H1 (cell line): ENCODE results near the gene TFAP2A. TPM values are rescaled to one million over a fixed set of nuclear protein-coding genes. Genes with fewer than 3 reads are reported as not detected.
A peak's percentile ranks its signal among the peaks of the same experiment; 100 is the strongest.

Experiments
- CTCF ChIA-PET: fragments of 300-600 bp; sonication (Branson Sonifier 250); formaldehyde crosslinking; loops from one replicate; lab custom pipeline; 2021; ENCODE audit not compliant: partially characterized antibody; lab: Charles Lee
- POLR2A ChIA-PET: fragments of 300-600 bp; sonication (Branson Sonifier 250); formaldehyde crosslinking; loops from one replicate; lab custom pipeline; 2021; ENCODE audit warnings: inconsistent platforms; ENCODE audit not compliant: partially characterized antibody; lab: Charles Lee
- DNase-seq, 2 experiments: peaks; one replicate each; pipeline versions ENCODE4 v3.0.0 to v3.0.0-alpha.2; 2010 to 2022; ENCODE audit warnings: low spot score in 2 of 2, low read depth in 1 of 2, mixed read lengths in 1 of 2
- FAIRE-seq: peaks from 2 replicates; lab custom pipeline; 2011; peaks lifted over from hg19 to GRCh38; lab: Jason Lieb, UNC
- H2AFZ ChIP-seq: 2 replicates; pipeline ENCODE4 v1.8.1; 2012; ENCODE audit warnings: low read length, inconsistent platforms
- H2AK5ac ChIP-seq: 2 replicates; pipeline ENCODE4 v1.6.1; 2013; ENCODE audit warnings: low read depth, low read length
- H2BK120ac ChIP-seq: replicated peaks from 2 replicates; pipeline ENCODE3; 2013; ENCODE audit warnings: low read depth, low read length, inconsistent platforms
- H2BK12ac ChIP-seq: 2 replicates; pipeline ENCODE4 v1.6.1; 2013; ENCODE audit warnings: low read depth, low read length
- H2BK15ac ChIP-seq: 2 replicates; pipeline ENCODE4 v1.6.1; 2013; ENCODE audit warnings: low read length
- H2BK20ac ChIP-seq: 2 replicates; pipeline ENCODE4 v1.6.1; 2013; ENCODE audit warnings: low read length
- H2BK5ac ChIP-seq: 2 replicates; pipeline ENCODE4 v1.6.1; 2013; ENCODE audit warnings: low read depth, low read length
- H3K14ac ChIP-seq: 2 replicates; pipeline ENCODE4 v1.6.1; 2013; ENCODE audit warnings: inconsistent platforms; ENCODE audit not compliant: insufficient read length
- H3K18ac ChIP-seq: 2 replicates; pipeline ENCODE4 v1.6.1; 2013; ENCODE audit warnings: low read length; ENCODE audit errors: extremely low read depth
- H3K23ac ChIP-seq: 2 replicates; pipeline ENCODE4 v1.6.1; 2013; ENCODE audit warnings: inconsistent platforms; ENCODE audit not compliant: insufficient read length
- H3K23me2 ChIP-seq: 2 replicates; pipeline ENCODE4 v1.6.1; 2013; ENCODE audit warnings: low read depth, low read length
- H3K27ac ChIP-seq: 2 replicates; pipeline ENCODE4 v1.6.1; 2011; ENCODE audit warnings: low read depth, low read length, inconsistent platforms
- H3K27me3 ChIP-seq, 4 experiments: replicated peaks in 1 of 4; 1 replicate in 1 of 4; 2 replicates in 3 of 4; pipeline versions ENCODE4 v1.6.1 to v1.8.1; 2011 to 2013; ENCODE audit warnings: low read length in 3 of 4, mild to moderate bottlenecking in 3 of 4, inconsistent platforms in 2 of 4, mixed read lengths in 2 of 4, moderate library complexity in 1 of 4; ENCODE audit not compliant: control insufficient read depth in 3 of 4, insufficient read depth in 3 of 4; ENCODE audit errors: extremely low read depth in 1 of 4
- H3K36me3 ChIP-seq, 4 experiments: 2 replicates each; pipeline versions ENCODE4 v1.6.1 to v1.8.1; 2011 to 2013; ENCODE audit warnings: mild to moderate bottlenecking in 4 of 4, low read length in 3 of 4, moderate library complexity in 2 of 4, control low read depth in 1 of 4, inconsistent platforms in 1 of 4; ENCODE audit not compliant: insufficient read depth in 4 of 4, control insufficient read depth in 2 of 4
- H3K4ac ChIP-seq: replicated peaks from 2 replicates; pipeline ENCODE3; 2013; ENCODE audit warnings: low read length, low read depth, mixed read lengths, inconsistent platforms; ENCODE audit not compliant: insufficient read length
- H3K4me1 ChIP-seq, 4 experiments: replicated peaks in 1 of 4; 1 replicate in 1 of 4; 2 replicates in 3 of 4; pipeline versions ENCODE4 v1.6.1 to v1.8.1; 2011 to 2013; ENCODE audit warnings: low read length in 3 of 4, inconsistent platforms in 2 of 4, mixed read lengths in 1 of 4; ENCODE audit not compliant: insufficient read depth in 4 of 4, control insufficient read depth in 3 of 4
- H3K4me2 ChIP-seq, 2 experiments: 2 replicates each; pipeline versions ENCODE4 v1.6.1 to v1.8.1; 2011 to 2013; ENCODE audit warnings: low read depth in 2 of 2, low read length in 2 of 2, control low read depth in 1 of 2, inconsistent platforms in 1 of 2, mild to moderate bottlenecking in 1 of 2; ENCODE audit not compliant: insufficient read depth in 1 of 2
- H3K4me3 ChIP-seq, 4 experiments: fragments of 200-600, 300-600 bp in 1 of 4; sonication (generic), shearing (Covaris generic), sonication (Bioruptor Twin) in 1 of 4; 2 replicates each; pipeline versions ENCODE4 v1.5.1 to v1.8.1; 2011 to 2016; ENCODE audit warnings: low read length in 4 of 4, low read depth in 3 of 4, control low read depth in 2 of 4, inconsistent platforms in 2 of 4, mild to moderate bottlenecking in 2 of 4, mixed read lengths in 1 of 4, moderate library complexity in 1 of 4; ENCODE audit not compliant: insufficient read depth in 2 of 4; ENCODE audit errors: extremely low read depth in 1 of 4
- H3K56ac ChIP-seq: replicated peaks from 2 replicates; pipeline ENCODE3; 2013; ENCODE audit warnings: low read depth, mild to moderate bottlenecking, mixed read lengths, low read length, inconsistent platforms; ENCODE audit not compliant: insufficient read length
- H3K79me1 ChIP-seq: 2 replicates; pipeline ENCODE4 v1.6.1; 2013; ENCODE audit warnings: low read depth, low read length, control low read depth
- H3K79me2 ChIP-seq, 2 experiments: 2 replicates each; pipeline versions ENCODE4 v1.6.1 to v1.8.1; 2012 to 2013; ENCODE audit warnings: low read length in 2 of 2, mild to moderate bottlenecking in 2 of 2, inconsistent platforms in 1 of 2; ENCODE audit not compliant: insufficient read depth in 2 of 2, control insufficient read depth in 1 of 2
- H3K9ac ChIP-seq, 4 experiments: replicated peaks in 1 of 4; 1 replicate in 1 of 4; 2 replicates in 3 of 4; pipeline versions ENCODE4 v1.6.1 to v1.8.1; 2011 to 2013; ENCODE audit warnings: low read depth in 3 of 4, low read length in 3 of 4, control low read depth in 2 of 4, mild to moderate bottlenecking in 2 of 4, moderate library complexity in 2 of 4, inconsistent platforms in 1 of 4; ENCODE audit errors: extremely low read depth in 1 of 4
- H3K9me3 ChIP-seq, 2 experiments: 2 replicates each; pipeline versions ENCODE4 v1.6.1 to v1.8.1; 2012 to 2013; ENCODE audit warnings: mild to moderate bottlenecking in 2 of 2, moderate library complexity in 2 of 2, control low read depth in 1 of 2, inconsistent platforms in 1 of 2, low read depth in 1 of 2, low read length in 1 of 2, mixed read lengths in 1 of 2; ENCODE audit not compliant: insufficient read depth in 2 of 2
- H4K20me1 ChIP-seq, 2 experiments: replicated peaks in 1 of 2; 2 replicates each; pipeline versions ENCODE3 to v1.8.1; 2011 to 2013; ENCODE audit warnings: inconsistent platforms in 2 of 2, low read length in 2 of 2, mild to moderate bottlenecking in 1 of 2; ENCODE audit not compliant: insufficient read depth in 2 of 2, control insufficient read depth in 1 of 2
- H4K5ac ChIP-seq: 2 replicates; pipeline ENCODE4 v1.6.1; 2013; ENCODE audit warnings: low read length, low read depth, mixed read lengths, inconsistent platforms; ENCODE audit not compliant: insufficient read length
- H4K8ac ChIP-seq: 2 replicates; pipeline ENCODE4 v1.8.0; 2013; ENCODE audit warnings: mild to moderate bottlenecking, moderate library complexity, low read length, inconsistent platforms; ENCODE audit not compliant: insufficient read depth; ENCODE audit errors: extremely low read depth
- H4K91ac ChIP-seq: replicated peaks from 2 replicates; pipeline ENCODE3; 2013; ENCODE audit warnings: low read length, mixed read lengths, inconsistent platforms; ENCODE audit not compliant: insufficient read length
- BACH1 ChIP-seq: IDR thresholded peaks from 2 replicates; pipeline ENCODE4 v1.6.1; 2012; ENCODE audit warnings: low read length, improper control_type of control experiment
- CBX8 ChIP-seq: fragments of 300-800, 300-1000 bp; sonication (generic); IDR thresholded peaks from 2 replicates; pipeline ENCODE4 v1.7.1; 2016; ENCODE audit warnings: low read depth, low read length, borderline replicate concordance
- CTBP2 ChIP-seq: IDR thresholded peaks from 2 replicates; pipeline ENCODE4 v1.7.0; 2011; ENCODE audit warnings: borderline replicate concordance, mild to moderate bottlenecking, moderate library complexity, mixed read lengths, low read length; ENCODE audit not compliant: insufficient read depth, insufficient read length
- POLR2AphosphoS5 ChIP-seq: IDR thresholded peaks from 2 replicates; pipeline ENCODE4 v1.6.1; 2011; ENCODE audit warnings: low read depth, low read length
- POU5F1 ChIP-seq: IDR thresholded peaks from 2 replicates; pipeline ENCODE4 v1.6.1; 2011; ENCODE audit warnings: low read depth, mild to moderate bottlenecking, low read length, moderate library complexity
- RAD21 ChIP-seq, 2 experiments: IDR thresholded peaks in 1 of 2; conservative IDR thresholded peaks in 1 of 2; 2 replicates each; pipeline ENCODE4 v1.6.1; 2011; ENCODE audit warnings: low read depth in 2 of 2, low read length in 2 of 2, improper control_type of control experiment in 1 of 2, inconsistent platforms in 1 of 2, mild to moderate bottlenecking in 1 of 2, moderate library complexity in 1 of 2
- SIRT6 ChIP-seq: IDR thresholded peaks from one replicate; pipeline ENCODE4 v1.7.1; 2012; ENCODE audit warnings: low read length, inconsistent platforms
- SIX5 ChIP-seq: IDR thresholded peaks from 2 replicates; pipeline ENCODE4 v1.6.1; 2011; ENCODE audit warnings: mild to moderate bottlenecking, low read depth, low read length
- TBP ChIP-seq: IDR thresholded peaks from 2 replicates; pipeline ENCODE4 v1.6.1; 2011; ENCODE audit warnings: low read depth, low read length, improper control_type of control experiment
- TEAD4 ChIP-seq: IDR thresholded peaks from 2 replicates; pipeline ENCODE4 v1.6.1; 2012; ENCODE audit warnings: low read depth, low read length, inconsistent platforms, mixed read lengths
- YY1 ChIP-seq: IDR thresholded peaks from 2 replicates; pipeline ENCODE4 v1.6.1; 2011; ENCODE audit warnings: low read depth, mild to moderate bottlenecking, low read length
- WGBS, 2 experiments: shearing (Covaris generic) in 1 of 2; methylation state at CpG; one replicate each; pipeline versions ENCODE4 v1.1.6 to v1.1.7; 2013 to 2015; ENCODE audit warnings: low lambda C conversion rate in 2 of 2, mixed read lengths in 2 of 2, inconsistent platforms in 1 of 2, low coverage in 1 of 2, missing lambda C conversion rate in 1 of 2; ENCODE audit not compliant: insufficient replicate concordance in 2 of 2, insufficient coverage in 1 of 2, insufficient read length in 1 of 2; ENCODE audit errors: extremely low coverage in 1 of 2, missing lambda C conversion rate in 1 of 2; 5-methylcytosine and 5-hydroxymethylcytosine counted together
- polyA plus RNA-seq, 7 experiments: library from polyadenylated mRNA; depleted of rRNA in 3 of 7; stranded (reverse) in 5 of 7; unstranded in 2 of 7; fragments of >200 nt in 5 of 7; fragments of 200-250 nt in 2 of 7; gene quantifications; 1 replicate in 5 of 7; 2 replicates in 1 of 7; 4 replicates in 1 of 7; pipeline versions ENCODE4 v1.2.1 to v1.2.3, GENCODE V29; 2011 to 2013; ENCODE audit warnings: missing spikeins in 2 of 7, mixed read lengths in 2 of 7
- total RNA-seq: library from RNA; stranded (reverse); fragmentation: NEBNext Ultra II Directional; extraction: Animal tissue kit (Norgen Biotek cat#: 25700); gene quantifications from 2 replicates; pipeline ENCODE4 v1.2.1, GENCODE V29; 2021
- TF ChIP-seq, protein P1 (sequence below): IDR thresholded peaks from 2 replicates; pipeline ENCODE4 v1.6.1; 2012; ENCODE audit warnings: low read length, inconsistent platforms

TFAP2A gene
- total and polyA plus RNA-seq, 2 of the 8 experiments (the other 6 are each of a cell fraction or from before 2014, with no cell fraction given) = 0.23 TPM; not detected in 1

DNA sequence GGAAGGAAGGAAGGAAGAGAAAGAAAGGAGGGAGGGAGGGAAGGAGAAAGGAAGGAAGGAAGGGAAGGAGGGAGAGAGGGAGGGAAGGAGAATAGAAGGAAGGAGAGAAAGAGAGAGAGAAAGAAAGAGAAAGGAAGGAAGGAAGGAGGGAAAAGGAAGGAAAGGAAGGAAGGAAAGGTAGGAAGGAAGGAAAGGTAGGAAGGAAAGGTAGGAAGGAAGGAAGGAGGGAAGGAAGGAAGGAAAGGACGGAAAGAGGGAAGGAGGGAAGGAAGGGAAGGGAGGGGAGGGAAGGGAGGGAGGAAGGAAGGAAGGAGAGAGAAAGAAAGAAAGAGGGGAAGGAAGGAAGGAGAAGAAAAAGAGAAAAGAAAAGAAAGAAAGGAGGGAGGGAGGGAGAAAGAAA is 47.0 kb upstream of the TFAP2A start:
- Histone ChIP-seq H4K20me1 (no peaks in the 10 kb centered on the region), H3K36me3 (no peaks in the 10 kb centered on the region), H3K56ac (no peak overlapping the region), H3K4me1 (peaks cover 0 to 5% (median 4%) of the 10 kb centered on the region in 4 experiments; a peak in 5 of 7 replicates), H2BK15ac (no peak overlapping the region), H3K23me2 (no peaks in the 10 kb centered on the region; the same call in 1 of the 2 replicates), H3K27ac (no peak overlapping the region), H2BK20ac (no peak overlapping the region), H3K79me1 (no peaks in the 10 kb centered on the region), H3K4ac (no peak overlapping the region), H4K5ac (no peak overlapping the region), H2AK5ac (peak overlapping the region; percentile 82; the same call in 1 of the 2 replicates), H3K23ac (no peak overlapping the region), H2BK5ac (no peak overlapping the region), H3K4me3 (no peak overlapping the region), H4K8ac (no peak overlapping the region), H3K9ac (no peak overlapping the region), H3K4me2 (no peak overlapping the region), H4K91ac (no peak overlapping the region), H2AFZ (no peak overlapping the region), H2BK120ac (no peak overlapping the region), H3K79me2 (no peaks in the 10 kb centered on the region), H3K14ac (no peak overlapping the region), H3K9me3 (no peaks in the 10 kb centered on the region), H3K18ac (no peak overlapping the region), H2BK12ac (no peak overlapping the region), H3K27me3 (no peaks in the 10 kb centered on the region)
- FAIRE-seq (no peak), DNase-seq (no peak)
- CTCF ChIA-PET = interaction anchor here (0.6 kb wide), 1 partner anchor 18 kb away, joined by 3 read pairs; no protein-coding TSS in a partner anchor
- 86% methylated on average over 1 of the region's 1 CpG; no CpG with 5 or more reads in 1 of the 2 experiments for WGBS, 2 experiments
- POLR2A ChIA-PET = no interaction called here
- TF ChIP-seq CBX8 (no peak), SIRT6 (no peak), POU5F1 (no peak), SIX5 (no peak), POLR2AphosphoS5 (no peak), TEAD4 (no peak), TBP (no peak), YY1 (no peak), CTBP2 (no peak), RAD21 (IDR thresholded peaks at IDR 0.05 in 1 of 2, conservative IDR thresholded peaks at IDR 0.05 in 1 of 2; ENCODE audit: low read depth in 2 of 2, low read length in 2 of 2) (no peak), BACH1 (no peak)
- TF ChIP-seq, protein P1, sequence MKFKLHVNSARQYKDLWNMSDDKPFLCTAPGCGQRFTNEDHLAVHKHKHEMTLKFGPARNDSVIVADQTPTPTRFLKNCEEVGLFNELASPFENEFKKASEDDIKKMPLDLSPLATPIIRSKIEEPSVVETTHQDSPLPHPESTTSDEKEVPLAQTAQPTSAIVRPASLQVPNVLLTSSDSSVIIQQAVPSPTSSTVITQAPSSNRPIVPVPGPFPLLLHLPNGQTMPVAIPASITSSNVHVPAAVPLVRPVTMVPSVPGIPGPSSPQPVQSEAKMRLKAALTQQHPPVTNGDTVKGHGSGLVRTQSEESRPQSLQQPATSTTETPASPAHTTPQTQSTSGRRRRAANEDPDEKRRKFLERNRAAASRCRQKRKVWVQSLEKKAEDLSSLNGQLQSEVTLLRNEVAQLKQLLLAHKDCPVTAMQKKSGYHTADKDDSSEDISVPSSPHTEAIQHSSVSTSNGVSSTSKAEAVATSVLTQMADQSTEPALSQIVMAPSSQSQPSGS = no peak
